Measurements from ENCODE around the gene KRT17.
A peak's percentile ranks its signal among the peaks of the same experiment; 100 is the strongest.
"Not testable (repeated sequence)": the region's sequence is repeated elsewhere in the genome, so short reads cannot be mapped to it uniquely, and the experiment has no call there.

The KRT17 gene

DNA sequence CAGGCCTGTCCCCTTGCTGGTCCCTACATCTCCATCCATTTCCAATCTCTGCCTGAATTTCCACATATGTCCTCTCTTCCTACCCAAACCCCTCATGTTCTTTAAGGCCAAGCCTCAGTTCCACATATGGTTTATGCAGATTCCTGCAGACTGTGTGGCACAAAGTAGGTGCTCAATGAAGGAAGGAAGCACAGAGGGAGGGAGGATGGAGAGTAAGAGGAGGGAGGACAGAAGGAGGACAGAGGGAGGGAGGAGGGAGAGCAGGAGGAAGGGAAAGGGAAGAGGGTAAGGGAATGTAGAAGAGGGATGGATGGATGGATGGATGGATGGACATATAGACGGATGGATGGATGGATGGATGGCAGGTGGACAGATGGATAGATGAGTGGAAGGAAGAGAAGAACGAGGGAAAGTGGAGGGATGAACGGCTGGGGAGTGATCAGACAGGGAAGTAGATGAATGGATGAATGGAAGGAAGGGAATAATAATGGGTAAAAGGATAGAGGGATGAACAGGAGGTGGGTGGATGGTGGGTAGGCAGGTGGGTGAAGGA, 29.9 kb downstream of the KRT17 start:
- DNase-seq (ENCODE audit: low read depth in 2 of 2) = no peak

DNA sequence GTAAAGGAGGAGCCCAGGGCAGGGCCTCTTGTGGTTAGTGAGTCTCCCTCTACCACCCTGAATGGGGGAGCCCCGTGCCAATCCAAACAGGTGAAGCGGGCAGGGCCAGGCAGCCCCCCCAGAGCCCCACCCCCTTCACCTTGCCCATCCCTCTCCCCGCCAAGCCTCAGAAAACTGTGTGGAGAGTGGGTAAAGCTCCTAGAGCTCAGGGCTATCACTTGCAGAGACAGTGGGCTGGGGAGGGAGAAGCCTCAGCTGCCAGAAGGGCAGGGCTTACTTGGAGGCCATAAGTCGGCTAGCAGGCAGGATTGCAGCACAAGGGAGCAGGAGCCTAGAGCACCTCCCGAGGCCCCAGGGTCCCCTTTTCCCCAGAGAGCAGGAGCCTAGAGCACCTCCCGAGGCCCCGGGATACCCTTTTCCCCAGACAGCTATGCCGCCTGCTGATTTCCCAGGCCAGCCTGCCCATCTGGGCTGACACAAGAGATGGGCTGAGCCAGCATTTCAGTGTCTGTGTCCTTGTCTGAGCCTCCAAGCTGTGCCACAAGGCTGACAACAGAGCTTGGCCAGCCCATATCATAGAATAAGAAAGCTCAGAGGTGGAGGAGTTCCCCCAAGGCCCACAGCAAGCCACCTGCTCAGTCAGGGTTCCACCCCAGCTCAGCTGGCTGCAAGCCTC, 30.9 kb downstream of the KRT17 start:
- no peak for DNase-seq (ENCODE audit: low read depth in 2 of 2)

DNA sequence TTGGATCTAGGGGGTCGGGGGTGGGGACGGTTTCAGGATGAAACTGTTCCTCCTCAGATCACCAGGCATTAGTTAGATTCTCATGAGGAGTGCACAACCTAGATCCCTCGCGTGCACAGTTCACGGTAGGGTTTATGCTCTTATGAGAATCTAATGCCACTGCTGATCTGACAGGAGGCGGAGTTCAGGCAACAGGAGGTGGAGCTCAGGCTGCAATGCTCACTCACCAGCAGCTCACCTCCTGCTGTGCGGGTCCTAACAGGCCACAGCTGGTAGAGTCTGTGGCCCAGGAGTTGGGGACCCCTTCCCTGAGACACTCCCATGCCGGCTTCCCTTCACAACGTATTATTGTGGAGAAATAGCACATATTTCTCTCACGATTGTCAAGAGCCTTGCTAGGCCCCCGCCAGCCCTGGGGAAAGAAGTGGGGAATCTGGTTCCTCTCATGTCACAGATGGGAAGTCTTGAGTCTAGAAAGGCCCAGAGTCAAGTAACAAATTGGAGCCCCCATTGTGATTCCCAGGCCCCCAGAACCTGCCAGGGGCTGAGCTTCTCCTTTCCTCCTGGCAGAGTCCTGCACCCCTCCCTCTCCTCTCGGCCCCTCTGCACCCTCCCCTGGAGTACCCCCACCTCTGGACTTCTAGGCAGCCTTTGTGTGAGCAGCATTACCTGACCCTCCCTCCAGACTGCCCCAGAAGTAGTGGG, 31.6 kb downstream of the KRT17 start:
- no peak for DNase-seq (ENCODE audit: low read depth in 2 of 2)

DNA sequence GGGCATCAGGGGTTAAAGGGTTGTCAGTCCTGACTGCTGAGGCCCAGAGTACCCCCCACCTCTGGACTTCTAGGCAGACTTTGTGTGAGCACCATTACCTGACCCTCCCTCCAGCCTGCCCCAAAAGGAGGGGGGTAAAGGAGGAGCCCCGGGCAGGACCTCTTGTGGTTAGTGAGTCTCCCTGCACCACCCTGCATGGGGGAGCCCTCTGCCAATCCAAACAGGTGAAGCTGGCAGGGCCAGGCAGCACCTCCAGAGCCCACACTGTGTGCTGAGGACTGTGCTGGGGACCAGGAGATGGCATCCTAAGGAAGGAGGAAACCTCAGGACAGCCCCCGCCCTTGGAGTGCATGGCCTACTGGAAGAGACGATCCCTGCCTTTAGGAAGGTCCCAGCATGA, 35.1 kb downstream of the KRT17 start:
- no peak for DNase-seq (ENCODE audit: low read depth in 2 of 2)

DNA sequence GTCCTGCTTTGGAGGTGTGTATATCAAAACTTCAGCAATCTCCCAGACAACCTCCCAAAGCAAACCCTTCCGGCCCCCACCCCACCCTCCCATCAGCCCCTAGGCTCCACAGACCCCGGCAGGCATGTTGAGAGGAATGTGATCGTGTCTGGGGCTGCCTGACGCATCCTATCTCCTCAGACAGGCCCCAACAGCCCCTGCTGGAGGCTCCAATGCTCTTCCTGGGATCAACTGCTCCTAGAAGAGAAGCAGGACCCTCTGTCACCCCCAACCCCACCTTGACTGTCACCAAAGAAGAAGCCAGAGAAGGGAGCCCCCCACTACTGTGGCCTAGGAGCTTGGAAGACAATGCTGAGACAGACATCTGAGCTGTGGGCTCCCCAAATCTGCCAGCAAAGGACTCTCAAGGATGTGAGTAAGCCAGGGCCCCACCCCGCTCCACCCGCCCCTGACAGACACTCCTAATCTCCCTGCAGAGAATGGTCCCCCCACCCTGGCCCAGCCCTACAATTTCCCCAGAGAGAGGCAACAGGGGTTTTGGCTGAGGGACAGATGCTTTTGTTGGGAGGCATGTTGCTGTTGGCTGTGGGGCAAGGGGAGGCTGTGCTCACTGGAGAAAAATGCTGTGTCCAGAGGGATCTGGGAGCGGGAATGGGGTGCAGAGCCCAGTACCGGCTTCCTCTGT, 36.1 kb downstream of the KRT17 start:
- DNase-seq (ENCODE audit: low read depth in 2 of 2) = no peak

DNA sequence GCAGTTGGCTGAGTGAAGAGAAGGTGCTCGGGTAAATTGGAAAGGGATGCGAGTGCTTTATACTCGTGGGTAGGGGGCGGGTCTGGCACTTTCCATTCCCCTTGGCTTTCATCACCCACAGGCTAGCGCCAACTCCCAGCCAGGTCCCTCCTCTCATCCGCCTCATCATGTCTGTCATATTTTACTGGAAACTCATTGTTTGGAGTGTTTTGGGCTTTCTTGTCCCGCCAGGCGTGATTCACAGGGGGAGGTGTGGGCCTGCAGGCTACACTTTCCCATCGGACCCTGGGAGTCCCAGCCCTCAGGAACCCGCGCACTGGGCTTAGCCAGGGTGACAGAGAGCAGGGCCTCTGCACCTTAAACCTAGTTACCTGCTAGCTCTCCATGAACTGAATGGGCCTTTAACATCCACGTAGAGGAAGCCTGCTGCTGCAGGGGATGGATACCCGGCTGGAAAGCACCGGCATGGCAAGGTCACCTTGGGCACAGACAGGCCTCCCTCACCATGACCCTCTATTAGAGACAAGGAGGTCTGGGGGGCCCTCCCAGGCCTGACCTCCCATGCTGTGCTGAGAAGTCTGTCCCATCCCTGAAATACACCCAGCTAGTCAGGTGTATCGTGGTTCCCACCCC, 37.4 kb downstream of the KRT17 start, which contains the start of gene KRT14:
Gene KRT14 (minus strand): TSS at position 33 of the 633 bp plus-strand sequence. CDS start 61 bp downstream, outside the sequence.
- no peak for DNase-seq (ENCODE audit: low read depth in 2 of 2)

DNA sequence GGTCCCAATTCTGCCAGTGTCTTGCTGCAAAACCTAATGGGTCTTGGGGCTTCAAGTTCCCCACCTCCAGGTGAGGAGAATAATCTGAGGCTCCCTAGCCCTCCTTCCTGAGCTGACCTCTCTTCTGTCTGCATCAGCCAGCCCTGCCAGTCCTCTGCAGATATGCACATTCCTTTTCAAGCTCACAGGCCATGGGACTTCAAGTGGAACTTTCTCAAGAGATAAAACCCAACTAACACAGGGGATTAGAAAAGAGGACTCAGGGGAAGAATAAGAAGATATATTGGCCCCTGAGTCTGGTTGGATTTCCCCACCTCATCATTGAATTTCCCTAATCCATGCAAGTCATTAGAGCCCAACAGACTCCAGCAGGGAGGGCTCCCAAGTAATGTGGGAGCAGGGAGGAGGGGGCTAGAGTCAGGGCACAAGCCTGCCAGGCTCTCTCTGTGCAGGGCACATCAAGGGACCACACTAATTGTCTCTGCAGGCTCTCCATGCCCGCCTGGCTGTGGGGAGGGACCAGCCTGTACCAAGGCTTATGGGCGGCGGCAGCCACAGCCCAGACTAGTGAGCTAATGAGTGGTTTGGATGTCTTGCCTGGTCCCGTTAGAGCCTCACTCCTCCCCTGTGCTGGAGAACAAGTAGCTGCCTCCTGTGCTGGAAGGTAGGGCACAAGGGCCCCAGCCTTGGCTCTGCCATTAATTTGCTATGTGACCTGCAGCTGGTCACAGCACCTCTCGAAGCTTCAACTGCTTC, 38.9 kb downstream of the KRT17 start:
- DNase-seq (ENCODE audit: low read depth in 2 of 2) = no peak

DNA sequence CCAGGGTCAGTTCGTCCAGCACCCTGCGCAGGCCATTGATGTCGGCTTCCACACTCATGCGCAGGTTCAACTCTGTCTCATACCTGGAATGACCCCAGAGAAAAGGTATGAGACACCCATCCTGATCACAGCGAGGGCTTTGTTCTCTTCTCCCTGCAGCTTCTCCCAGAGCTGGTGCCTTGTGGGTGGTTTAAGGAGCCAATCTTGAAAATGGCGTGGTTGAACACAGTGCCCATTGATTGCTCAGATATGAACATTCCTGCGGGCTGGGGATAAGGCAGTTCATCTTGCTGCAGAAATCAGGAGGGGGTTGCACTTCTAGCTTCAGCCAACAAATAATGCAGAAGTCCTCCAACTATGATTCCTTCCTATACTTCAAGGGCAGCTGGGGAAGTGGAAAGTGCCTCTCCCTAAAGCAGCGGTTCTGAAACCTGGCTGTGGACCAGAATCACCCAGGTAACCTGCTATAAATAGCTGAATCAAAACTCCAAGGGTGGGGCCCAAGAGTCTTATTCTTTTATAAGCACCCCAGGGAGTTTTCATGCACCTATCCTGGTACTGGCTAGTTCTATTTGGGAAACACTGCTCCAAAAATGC, 39.9 kb downstream of the KRT17 start:
- DNase-seq (ENCODE audit: low read depth in 2 of 2) = not testable (repeated sequence)

DNA sequence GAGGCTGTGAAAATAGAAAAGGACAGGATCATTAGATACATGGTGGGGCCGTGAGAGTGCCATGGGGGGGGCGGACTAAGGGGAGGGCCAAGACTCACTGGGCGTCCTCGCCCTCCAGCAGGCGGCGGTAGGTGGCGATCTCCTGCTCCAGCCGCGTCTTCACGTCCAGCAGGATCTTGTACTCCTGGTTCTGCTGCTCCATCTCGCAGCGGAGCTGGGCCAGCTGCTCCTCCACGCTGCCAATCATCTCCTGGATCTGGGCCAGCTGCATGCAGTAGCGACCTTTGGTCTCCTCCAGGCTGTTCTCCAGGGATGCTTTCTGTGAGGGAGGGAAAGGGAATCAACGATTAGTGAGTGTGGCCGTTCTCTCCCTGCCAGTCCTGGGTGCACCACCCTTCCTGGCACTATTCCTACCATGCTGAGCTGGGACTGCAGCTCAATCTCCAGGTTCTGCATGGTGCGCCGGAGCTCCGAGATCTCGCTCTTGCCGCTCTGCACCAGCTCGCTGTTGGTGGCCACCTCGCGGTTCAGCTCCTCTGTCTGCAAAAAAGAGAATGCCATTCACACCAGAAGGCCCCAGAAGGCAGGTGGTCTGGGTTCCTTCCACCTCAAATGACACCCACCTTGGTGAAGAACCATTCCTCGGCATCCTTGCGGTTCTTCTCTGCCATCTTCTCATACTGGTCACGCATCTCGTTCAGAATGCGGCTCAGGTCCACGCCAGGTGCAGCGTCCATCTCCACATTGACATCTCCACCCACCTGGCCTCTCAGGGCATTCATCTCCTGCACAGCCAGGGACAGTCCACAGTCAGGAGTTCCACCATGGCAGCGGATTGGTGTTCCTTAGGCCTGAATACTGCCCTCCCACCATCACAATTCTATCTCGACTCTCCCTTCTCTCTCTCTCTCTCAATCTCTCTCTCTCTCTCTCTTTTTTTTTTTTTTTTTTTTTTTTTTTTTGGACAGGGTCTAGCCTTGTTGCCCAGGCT, 40.9 kb downstream of the KRT17 start:
- no peak for DNase-seq (ENCODE audit: low read depth in 2 of 2)

DNA sequence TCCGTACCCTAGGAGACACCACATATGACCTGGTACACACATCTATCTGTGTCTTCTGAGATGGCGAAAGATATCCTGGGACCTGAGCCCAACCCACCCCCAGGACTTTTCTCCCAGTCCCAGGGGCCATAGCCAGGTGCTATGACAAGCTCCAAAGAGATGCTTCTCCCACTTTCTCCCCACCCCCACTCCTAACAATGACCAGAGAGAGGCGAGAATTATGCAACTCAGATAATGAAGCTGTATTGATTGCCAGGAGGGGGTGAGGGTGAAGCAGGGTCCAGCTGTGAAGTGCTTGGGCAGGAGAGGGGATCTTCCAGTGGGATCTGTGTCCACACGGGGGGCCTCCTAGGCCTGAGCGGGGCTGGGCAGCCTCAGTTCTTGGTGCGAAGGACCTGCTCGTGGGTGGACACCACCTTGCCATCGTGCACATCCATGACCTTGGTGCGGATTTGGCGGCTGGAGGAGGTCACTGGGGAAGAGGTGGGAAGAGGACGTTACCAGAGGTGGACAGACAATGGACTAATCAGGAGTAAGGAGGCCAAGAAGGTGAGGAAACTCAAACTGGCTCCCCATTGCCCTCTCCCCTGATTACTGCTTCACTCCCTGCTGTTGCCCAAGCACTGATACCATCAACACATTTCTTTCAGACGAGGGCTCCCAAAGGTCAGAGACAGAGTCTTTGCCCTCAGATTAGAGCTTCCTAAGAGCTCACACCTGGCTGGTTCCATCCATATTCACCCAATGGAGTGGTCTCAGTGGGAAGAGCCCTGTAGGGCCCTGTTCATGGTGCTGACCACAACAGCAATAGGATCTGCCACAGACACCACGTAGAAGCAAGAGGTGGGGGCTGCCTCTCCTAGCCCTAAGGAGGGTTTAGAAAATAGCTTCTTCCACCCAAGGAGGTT, 42.1 kb downstream of the KRT17 start:
- DNase-seq (ENCODE audit: low read depth in 2 of 2) = not testable (repeated sequence)

DNA sequence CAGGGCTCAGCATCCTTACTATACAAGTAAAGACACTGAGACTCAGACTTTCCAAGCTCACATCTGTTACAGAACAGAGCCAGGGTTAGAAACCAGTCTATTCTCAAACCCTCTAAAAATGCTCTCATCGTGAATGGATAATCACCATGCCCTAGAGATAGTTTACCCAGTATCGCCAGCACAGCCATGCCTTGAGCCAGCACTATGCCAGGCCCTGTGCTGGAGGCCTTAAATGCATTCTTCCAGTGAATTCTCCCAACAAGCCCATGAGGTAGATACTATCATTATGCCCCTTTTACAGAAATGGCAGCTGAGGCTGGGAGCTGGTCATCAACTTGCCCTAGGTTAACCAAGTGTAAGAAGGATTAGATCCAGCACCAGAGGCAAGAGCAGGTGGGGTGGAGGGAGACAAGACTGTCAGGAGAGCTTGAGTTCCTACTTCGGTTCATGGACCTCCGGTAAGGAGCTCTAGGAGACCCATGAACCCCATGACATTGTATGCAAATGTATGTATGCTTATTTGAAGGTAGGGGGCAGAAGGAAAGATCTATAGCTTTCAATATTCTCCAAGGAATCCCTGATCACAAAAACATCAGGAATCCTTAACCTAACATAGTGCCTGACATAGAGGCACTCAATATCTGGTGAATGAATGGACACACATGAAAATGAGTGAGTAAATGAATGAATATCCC, 42.9 kb downstream of the KRT17 start:
- no peak for DNase-seq (ENCODE audit: low read depth in 2 of 2)

DNA sequence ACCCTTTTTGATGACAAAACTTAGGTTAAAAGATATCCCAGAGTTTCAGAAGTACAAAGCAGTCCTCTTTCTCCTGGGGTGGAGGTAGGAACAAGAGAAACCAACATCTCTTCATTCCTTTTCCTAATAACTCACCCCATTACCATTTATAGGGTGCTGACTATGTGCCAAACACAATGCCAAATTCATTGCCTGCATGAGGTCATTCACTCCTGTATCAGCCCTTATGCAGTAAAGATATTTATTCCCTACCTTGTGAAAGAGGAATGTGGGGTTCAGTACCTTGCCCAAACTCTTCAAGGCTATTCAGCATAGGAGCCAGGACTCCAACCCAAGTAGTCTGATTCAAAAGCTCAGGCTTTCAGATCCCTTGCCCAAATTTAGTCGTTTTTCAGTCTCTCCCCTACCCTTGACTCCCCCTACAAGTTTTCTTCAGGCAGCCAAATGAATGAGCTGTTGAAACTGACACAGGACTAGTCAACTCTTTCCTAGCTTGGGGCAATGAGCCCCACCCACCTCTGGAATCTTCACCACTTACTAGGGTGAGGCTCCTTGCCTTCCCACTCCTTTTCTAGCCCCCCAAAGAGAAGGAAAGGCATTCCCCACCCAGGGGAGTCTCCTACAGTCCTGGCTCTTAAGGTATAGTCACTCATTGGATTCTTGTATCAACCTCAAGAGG, 43.5 kb downstream of the KRT17 start:
- no peak for DNase-seq (ENCODE audit: low read depth in 2 of 2)

DNA sequence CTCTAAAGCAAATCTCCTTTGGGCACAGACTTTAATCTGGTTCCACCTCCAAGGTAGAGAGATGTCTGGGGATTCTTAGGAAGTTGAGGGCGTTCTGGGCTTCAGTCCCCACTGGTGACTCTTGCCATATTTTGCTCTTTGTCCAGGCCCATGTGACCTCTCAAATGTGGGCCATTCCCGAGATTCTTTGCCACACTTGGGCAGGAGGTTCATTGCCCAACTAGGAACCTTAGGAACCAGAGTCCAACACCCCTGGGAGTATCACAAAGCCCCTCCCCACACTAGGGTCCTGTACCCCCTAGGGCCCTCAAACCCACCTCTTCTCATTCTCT, 44.2 kb downstream of the KRT17 start:
- DNase-seq (ENCODE audit: low read depth in 2 of 2) = no peak

DNA sequence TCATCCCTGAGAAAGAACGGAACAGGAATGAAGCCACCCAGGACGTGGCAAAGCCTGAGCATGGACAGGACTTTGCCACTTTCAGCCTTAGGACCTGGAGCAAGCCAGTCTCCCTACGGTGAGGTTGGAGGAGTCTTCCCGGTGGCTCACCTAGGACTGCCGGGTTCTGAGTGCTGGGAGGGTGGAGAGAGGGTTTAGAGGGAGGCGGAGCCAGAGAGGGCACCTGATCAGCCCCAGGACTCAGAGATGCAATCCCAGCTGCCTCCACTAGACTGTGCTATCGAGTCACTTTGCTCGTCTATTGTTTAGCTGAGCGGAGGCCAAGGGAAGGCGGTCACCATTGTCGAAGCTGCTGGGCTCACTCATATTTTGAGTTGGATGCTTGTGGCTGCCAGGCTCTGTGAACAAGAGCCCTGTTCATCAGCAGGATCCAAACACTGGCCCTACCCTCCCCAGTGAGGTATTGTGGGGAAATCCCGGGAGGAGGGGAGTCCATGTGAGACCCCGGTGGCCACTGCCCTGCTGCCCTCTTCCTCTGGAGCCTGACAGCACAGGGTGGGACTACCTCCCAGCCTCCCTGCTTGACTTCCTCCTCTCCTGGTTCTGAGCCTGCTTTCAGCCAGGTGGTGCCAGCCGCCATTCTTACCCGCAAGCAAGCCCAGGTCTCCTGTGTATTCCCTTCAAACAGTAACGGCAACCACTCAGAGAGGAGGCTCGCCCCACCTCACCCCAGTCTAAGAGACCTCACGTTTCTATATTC, 44.7 kb downstream of the KRT17 start:
- peak; percentile 36 to 71 for DNase-seq (ENCODE audit: low read depth in 2 of 2)

DNA sequence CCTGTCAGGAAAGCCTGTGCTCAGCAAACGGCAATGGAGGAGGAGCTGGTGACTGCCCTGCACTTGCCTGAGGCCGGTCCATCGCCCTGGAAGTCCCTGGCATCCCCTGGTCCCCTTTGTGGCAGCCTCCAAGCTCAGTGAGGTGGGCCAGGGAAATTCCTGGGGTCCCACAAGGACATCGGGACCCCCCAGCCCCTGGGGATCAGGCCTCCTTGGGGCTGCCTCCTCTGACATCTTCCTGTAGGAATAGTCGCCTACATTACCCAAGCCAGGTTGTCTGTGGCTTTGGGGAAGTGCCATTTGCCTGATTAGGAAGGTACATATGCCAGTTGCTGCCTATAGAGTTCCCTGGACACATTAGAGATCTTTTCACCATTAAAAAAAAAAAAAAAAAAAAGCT, 45.4 kb downstream of the KRT17 start:
- no peak for DNase-seq (ENCODE audit: low read depth in 2 of 2)

DNA sequence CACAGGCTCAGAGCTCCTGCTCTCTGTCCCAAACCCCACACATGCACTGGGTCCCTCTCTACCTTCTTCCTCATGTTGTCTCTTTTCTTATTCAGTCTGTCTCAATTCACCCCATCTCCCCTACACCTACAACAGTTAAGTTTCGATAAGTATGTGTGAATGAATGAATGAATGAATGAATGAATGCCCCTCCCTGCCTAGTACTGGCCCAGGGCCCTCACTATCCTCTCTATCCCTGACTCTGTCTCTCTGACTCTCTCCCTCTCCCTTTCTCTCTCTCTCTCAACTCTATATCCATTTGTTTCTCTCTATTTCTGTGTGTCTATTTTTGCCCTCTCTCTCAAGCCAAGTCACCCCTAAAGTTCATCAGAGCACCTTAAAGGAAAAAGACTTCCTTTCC, 45.8 kb downstream of the KRT17 start:
- no peak for DNase-seq (ENCODE audit: low read depth in 2 of 2)

DNA sequence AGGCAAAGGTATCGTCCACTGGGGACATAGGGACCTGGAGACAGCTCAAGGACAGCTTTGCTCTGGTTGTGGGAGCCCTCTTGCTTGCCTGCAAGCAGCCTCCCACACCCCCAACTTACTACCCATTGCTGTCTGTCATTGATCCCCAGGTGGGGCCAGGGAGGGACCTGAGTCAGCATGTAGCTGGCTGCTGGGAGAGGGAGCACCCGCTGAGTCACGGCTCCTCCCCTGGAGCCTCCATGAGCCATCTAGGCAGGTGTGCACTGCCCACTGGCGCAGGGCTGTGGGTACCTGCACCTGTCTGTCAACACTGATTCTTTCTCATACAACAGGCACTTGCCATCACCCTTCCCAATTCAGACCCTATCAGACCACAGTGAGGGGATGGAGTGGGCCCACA, 47.6 kb downstream of the KRT17 start:
- DNase-seq (ENCODE audit: low read depth in 2 of 2) = not testable (repeated sequence)
